Measurements from ENCODE around the gene CHRNA3.
A peak's percentile ranks its signal among the peaks of the same experiment; 100 is the strongest.
"Not testable (repeated sequence)": the region's sequence is repeated elsewhere in the genome, so short reads cannot be mapped to it uniquely, and the experiment has no call there.

The CHRNA3 gene

DNA sequence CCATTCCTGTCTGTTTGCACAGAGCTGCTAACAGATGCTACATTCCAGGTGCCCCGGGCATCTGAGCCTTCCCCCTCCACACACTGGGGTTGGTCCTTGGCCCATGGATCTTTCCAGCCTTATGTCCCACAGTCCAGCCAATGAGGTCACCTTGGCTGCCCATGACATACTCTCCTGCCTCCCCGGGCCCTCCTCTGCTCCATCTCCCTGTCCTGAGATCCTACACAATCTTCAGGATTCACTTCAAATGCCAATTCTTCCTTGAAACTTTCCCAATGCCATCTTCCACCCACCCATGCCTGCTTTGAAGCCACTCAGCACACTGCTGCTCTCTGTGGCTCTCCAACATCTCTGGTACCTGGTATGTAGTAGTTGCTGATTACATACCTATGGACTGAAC is 4.3 kb downstream of the CHRNA3 start:
- no peak for DNase-seq

DNA sequence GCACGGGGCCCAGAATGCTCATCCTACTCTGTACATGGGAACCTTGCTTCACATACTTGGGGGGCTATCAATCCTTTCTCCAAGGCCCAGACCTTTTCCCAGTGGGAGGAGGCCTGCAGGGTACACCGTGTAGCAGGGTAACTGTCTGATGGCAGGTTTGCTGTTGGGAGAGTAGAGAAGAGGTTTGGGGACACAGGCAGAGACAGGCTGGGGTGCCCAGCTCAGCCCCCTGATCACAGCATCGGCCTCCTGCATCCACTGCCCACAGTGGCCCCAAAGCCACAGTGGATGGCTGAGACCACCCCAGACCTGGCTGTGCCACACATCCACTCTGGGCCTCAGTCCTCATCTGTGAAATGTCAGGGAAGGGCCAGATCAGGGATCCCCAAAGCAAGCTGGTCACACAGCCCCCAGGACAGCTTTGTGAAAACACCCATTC is 5.6 kb downstream of the CHRNA3 start:
- DNase-seq, result no peak

DNA sequence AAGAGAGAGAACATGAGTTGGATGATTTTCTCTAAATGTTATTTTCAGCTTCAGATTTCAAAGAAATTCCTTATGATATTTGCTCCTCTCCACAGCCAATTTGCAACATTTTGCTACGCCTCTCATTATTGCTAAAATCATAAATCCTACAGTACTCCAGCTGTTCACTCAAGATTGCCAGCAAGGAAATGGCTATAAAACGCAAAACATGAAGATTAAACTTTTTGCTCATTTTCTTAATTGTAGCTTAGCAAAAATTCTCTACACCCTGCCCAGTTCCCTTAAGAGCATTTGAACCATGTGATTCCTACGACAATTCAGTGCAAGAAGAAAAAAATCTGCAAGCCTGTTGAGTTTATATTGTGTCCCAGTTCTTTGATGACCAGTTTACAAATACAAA is 6.8 kb downstream of the CHRNA3 start:
- DNase-seq, result no peak

DNA sequence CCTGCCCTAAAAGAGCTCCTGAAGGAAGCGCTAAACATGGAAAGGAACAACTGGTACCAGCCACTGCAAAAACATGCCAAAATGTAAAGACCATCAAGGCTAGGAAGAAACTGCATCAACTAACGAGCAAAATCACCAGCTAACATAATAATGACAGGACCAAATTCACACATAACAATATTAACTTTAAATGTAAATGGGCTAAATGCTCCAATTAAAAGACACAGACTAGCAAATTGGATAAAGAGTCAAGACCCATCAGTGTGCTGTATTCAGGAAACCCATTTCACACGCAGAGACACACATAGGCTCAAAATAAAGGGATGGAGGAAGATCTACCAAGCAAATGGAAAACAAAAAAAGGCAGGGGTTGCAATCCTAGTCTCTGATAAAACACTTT is 11.2 kb downstream of the CHRNA3 start:
- not testable (repeated sequence) for DNase-seq

DNA sequence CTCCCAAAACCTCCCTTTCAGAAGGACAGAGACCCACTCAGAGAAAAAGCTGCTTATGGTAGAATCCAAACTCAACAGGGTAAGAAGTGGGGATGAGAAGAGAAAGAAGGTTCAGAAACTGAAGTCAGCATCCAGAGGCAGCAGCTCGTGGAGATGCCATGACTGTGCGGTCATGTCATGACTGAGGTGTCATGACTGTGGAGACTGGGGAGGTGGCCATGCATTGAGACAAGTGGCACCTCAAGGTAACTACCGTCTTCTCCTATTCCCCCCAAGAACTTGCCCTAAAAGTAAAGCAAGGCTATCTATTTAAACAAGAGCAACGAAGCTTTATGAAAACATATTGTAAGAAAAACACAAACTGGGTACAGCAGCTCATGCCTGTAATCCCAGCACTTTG is 15.1 kb downstream of the CHRNA3 start:
- no peak for DNase-seq

DNA sequence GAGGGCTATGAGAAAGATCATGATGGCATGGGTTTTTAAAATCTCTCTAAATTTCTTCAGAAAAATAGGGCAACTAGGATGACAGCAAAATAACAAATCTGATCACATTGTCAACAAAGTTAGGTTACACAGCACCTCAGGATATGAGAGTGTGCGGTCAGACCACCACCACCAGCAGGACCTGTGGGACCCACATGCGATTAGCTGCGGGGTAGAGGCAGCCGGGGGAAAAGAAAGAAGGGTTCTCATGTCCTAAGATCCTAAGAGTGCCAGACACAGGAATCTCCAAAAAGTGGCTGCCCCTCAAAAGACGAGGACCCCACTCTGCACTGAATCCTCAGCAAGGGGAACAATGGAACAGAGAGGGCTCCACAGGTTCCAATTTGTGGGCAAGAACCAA is 15.6 kb downstream of the CHRNA3 start:
- no peak for DNase-seq

DNA sequence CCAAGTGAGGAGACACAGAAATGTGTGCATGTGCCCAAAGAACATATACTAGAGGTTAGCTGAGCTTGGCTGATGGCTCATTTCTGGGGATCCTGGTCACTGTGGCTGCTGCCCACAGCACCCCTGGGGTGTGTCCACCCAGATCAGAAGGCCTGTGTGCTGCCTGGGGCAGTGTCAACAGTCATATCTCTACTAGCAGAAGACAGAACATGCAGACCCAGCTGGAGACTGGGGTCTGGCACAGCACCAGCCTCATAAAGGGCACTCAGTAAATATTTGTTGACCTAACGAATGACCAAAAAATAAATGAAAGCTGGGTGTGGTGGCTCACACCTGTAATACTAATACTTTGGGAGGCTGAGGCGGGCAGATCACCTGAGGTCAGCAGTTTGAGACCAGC is 16.4 kb downstream of the CHRNA3 start:
- DNase-seq, result no peak

DNA sequence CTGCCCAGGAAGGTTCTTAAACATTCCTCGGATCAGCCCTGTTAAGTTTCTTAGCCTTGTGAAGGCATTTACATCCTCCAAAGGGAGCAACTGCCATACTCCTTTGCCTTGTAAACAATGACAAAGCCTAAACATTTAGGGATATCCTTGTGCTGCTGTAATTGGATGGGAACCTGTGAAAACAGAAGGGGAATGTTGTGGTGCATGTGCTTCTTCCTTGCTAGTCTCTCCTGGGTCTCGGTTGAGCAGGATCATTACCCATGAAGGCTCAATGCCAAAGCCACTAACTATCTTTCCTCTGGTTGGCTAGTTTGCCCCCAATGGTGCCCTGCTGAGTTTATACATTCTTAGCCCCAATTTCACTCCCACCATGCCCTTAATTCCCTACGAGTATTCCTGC is 17.3 kb downstream of the CHRNA3 start:
- no peak for DNase-seq

DNA sequence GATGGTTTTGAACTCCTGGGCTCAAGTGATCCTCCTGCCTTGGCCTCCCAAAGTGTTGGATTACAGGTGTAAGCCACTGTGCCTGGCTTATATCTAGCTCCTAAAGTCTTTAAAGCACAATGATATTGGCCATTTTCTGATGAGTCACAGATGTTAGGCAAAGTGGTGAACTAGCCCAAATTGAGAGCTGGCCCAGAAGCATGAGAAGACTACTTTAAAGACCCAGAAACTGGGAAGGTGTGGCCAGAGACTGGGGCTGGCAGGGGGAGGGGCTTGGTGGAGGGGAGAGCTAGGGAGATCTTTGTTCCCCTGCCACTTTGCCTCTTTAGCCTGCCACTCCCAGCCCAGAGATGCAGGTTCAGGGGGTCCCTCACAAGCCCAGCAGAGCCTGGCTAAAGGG is 21.6 kb downstream of the CHRNA3 start:
- DNase-seq, result no peak

DNA sequence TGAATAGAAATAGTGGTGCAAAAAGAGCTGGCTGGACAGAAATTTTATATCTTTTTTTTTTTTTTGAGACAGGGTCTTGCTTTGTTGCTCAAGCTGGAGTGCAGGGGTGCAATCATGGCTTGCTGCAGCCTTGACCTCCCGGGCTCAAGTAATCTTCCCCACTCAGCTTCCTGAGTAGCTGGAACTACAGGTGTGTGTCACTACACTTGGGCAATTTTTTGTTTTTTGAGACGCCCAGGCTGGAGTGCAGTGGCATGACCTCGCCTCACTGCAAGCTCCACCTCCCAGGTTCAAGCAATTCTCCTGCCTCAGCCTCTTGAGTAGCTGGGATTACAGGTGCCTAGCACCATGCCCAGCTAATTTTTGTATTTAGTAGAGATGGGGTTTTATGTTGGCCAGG is 22.4 kb downstream of the CHRNA3 start:
- DNase-seq, result no peak

DNA sequence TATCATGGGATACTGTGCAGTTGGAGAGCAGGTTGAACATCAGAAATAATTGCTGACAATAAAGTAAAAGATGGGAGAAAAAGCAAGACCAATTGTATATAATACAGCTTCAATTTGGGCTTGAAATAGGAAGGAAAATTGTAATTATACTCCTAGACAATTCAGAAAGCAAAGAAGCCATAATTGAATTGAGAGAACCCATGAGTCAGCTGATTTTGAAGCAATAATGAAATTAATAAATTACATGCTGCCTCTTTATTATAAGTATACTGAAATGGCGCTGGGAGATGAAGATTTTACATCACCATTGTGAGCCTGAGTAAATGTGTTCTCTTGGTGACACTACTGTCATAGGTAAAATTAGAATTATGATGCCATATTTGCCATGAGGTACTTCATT is 23.2 kb downstream of the CHRNA3 start:
- no peak for DNase-seq

DNA sequence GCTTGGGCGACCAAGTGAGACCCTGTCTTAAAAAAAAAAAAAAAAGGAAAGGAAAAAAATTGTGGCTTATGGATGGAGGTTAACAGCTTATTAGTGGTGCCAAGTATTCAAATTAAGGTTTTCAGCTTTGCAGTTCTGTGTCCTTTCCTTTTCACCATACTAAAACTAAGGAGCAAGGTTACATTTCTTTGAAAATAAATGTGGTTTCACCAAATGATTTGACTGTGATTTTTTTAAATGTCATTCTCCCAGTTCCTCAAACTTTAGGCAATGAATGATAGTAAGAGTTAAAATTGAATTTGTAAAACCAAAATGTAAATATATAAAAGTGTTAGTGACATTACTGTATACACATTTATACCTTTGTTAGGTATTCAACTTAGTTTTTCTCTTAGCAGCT is 45.9 kb downstream of the CHRNA3 start:
- DNase-seq, result no peak

DNA sequence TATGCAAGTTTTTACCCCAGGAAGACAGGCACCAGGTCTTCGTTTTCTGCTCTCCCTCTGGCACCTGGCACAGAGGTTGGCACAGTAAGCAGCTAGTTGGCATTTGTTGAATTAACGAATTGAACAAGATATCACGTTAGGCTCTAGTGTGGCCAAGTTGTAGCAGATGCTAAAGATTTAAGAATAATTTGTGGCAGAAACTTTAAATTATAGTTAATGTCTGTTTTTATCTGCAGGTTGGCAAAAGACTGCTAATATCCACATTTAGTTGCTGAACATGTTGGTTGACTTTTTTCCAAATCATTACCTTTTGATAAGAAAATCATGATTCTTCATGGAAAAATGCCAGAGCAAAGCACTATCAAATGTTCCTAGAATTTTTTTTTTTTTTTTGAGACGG is 47.4 kb downstream of the CHRNA3 start:
- DNase-seq, result no peak

DNA sequence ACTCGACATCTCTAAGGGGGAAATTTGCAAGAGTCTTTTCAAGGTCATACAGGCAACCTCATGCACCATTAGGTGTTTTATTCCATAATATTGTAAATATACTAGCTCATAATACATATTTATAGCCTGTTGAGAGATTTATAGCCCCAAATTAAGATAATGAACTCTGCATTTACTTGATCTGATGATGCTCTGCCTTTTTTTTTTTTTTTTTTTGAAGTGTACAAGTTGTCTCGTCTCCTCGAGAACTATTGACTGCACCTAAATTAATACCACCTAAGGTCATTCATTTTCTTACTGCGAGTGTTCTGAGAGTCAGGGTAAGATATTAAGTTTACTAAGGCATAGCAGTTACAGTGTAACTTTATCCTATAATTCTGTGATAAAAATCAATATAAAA is 49.4 kb downstream of the CHRNA3 start:
- no peak for DNase-seq

DNA sequence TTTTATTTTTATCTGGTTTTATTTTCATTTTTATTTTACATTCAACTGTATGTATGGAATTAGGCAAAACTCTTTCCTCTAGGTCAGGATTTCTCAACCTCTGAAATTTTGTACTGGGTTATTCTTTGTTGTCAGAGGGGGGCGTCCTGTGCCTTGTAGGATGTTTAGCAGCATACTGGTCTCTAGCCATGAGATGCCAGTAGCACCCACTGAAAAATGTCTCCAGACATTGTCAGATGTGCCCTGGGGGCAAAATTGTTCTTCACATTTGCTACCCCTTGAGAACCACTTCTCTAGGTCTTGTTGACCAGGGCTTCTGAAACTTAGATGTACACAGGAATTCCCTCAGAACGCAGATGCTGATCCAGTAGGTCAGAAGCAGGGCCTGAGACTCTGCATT is 50.1 kb downstream of the CHRNA3 start:
- no peak for DNase-seq

DNA sequence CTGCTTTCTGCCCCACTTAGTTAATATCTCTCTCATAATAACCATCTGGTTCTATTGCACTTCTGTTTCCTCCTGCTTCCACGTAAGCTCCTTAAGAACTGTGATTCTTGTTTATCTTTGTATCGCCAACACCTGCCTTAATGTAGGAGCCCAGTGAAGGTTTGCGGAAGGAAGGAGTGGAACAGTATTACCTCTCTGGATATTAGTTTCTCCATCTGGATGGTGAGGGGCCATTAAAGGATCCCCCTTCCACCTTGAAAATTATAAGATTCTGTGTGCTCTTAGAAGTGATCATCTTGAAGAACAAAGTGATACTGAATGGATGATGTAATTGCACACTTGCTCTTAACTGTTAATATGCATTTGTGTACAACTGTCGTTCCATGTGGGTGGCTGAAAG is 53.3 kb downstream of the CHRNA3 start:
- no peak for DNase-seq

DNA sequence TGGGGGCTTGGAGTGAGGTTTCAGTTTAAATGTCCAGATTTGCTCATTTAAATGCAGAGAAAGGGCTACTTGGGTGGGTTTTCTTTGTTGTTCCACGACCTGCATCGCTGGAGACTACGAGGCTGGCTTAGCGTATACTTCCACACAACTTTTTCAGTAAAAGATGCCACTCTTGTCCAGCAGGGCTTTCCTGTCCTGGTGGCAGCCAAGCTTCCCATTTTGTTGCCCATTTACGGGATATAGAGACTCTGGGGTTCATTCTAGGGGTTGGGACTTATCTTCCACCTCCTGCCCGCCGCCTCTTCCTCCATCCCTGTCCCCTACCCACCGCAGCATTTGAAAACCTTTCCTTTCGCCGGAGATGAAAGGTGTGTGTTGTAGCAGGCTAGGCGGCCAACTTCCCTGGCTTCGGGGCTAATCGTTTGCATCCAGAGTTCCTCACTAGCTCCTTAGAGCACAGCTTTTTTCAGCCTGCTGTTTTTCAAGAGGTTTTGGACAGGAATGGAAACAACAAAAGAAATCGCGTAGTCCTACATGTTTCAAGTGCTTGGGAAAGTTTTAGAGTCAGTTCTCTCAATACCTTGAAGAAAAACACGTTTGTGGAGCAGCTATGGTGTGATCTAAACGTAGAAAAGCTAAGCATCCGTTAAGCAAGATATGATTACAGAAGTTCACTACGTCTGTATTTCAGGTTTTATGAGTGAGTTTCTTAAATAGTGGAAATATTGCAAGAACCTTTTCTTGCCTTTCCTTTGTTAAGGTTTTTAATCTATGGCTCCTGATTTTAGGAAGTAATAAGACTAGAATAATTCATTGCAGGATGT is 54.6 kb downstream of the CHRNA3 start:
- DNase-seq, result no peak

DNA sequence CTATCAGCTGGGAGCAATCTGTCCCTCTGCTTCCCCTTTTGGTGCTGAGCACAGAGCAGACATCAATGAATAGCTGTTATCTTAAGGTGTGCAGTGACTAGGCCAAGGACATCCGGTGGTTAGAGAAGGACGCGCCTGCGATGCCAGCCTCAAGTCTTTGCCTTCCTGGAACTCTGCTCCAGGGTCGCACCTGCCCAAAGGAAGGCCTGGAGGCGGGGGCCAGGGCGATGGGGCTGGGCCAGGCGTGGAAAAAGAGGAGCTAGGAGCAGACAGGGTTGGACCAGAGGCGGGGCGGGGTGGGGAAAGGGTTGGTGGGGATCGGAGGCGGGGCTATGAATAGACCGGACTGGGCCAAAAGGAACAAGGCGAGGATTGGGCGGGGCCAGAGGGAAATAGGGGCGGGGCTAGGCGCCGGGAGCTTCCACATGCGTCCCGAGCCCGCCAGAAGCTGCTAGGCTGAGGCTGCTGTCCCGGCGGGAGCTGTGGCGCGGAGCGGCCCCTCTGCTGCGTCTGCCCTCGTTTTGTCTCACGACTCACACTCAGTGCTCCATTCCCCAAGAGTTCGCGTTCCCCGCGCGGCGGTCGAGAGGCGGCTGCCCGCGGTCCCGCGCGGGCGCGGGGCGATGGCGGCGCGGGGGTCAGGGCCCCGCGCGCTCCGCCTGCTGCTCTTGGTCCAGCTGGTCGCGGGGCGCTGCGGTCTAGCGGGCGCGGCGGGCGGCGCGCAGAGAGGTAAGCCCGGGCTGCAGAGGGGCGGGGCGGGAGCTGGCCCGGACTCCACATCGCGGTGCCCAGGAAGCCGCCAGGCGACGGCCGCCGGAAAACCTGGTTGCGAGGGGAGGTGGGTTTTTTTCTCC is 55.5 kb downstream of the CHRNA3 start, which contains the start of gene CHRNA5:
CHRNA5 (plus strand) TSS at position 424 of the 854 bp plus-strand sequence; CDS start at position 624, 200 bp downstream.
- peak; percentile 84 for DNase-seq

DNA sequence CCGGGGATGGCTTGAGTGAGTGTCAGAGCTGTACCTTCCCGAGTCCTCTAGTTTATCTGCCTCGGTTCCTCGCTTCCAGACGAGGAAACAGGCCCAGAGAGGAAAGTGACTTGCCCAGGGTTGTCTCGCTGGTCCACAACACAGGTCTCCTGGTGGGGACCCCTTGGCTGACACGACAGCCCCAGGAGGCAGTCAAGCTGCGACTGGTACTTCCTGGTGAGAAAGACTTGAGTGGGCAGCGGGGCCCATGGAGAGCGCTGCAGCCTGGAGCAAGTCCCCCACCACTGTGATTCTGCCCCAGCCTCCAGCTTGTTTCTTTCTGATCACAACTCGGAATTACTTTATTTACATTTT is 56.1 kb downstream of the CHRNA3 start:
- no peak for DNase-seq

DNA sequence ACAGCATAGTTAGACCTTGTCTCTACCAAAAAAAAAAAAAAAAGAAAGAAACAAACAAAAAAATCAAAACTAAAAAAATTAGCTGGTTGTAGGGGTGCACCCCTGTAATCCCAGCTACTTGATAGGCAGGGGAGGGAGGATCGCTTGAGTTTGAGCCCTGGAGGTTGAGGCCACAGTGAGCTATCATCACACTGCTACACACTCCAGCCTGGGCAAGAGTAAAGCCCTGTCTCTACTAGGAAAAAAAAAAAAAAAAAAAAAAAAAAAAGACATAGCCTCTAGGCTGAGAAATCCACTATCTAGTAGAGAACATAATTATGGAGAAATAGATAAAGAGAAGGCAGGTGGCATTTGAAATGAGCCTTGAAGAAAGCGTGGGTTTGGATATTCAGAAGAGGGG is 57.7 kb downstream of the CHRNA3 start:
- no peak for DNase-seq

DNA sequence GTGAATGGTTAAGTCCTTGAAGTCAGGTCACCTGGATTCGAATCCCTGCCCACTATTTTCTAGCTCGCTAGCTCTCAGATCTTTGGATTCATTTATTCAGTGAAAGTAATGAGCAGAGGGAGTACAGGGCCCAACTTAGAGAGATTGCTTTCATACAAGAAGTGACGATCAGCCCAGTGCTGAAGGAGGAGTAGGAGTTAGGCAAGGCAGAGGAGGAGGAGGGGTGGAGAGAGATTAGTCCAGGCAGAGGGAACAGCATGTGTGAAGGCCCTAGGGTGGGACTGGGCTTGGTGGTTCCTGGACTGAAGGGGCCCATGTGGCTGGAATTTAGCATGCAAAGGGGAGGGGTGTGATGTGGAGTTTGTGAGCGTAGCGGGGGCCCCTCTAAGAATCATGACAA is 59.3 kb downstream of the CHRNA3 start:
- DNase-seq, result no peak

DNA sequence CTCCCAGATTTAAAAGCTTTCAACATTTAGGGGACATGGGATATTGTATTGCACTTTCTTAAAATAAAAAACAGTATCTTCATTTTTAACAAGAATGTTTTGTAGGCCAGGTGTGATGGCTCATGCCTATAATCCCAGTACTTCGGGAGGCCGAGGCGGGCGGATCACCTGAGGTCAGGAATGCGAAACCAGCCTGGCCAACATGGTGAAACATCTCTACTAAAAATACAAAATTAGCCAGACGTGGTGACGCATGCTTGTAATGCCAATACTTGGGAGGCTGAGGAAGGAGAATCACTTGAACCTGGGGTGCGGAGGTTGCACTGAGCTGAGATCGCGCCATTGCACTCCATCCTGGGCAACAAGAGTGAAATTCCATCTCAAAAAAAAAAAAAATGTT is 60.6 kb downstream of the CHRNA3 start:
- DNase-seq, result not testable (repeated sequence)

DNA sequence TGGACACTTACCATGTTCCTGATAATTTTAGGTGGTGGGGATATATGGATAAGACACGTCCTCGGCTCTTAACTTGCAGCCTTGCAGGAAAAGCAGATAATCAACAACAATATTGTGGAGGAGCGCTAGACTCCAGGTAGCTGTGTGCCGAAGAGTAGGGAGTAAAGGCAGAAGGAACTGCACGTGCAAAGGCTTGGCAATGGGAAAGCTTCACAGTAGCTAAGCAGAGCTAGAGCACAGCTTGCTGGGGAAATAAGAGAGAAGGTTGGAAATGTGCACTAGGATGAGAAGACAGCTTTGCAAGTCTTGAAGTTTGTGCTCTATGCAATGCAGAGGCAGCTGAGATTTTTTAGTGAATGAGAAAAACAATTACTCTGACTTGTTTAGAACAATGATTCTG is 68.2 kb downstream of the CHRNA3 start:
- DNase-seq, result no peak

DNA sequence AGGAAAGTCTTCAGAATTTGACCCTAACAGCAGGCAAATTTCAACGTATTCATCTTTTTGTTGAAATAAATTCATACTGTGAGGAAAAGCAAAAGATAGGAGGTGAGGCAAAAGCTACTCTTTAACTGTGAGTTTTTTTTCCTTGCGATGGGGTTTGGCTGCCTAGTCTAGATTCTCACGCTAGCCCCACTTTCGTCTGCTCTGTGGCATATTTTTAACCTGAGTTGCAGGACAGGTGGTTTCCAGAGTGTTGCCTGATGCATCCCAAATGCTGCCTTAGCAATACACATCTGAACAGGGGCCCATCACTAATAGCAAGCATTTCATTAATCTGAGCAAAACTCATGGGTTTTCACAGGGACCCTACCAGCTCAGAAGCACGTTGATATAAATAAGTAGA is 68.9 kb downstream of the CHRNA3 start:
- no peak for DNase-seq

All from stimulated activated CD4-positive, alpha-beta T cell treated with anti-CD3 and anti-CD28 coated beads, Interleukin-12 subunit alpha, Interleukin-12 subunit beta, amount 100 ng/mL, for 4 hours (primary cell).